ENCODE measurements around the gene RPS6KC1.
A peak's percentile ranks its signal among the peaks of the same experiment; 100 is the strongest.

The RPS6KC1 gene

GRCh38 chr1:213054733-213055591 is 3.9 kb downstream of the RPS6KC1 start:
- Histone ChIP-seq H3K27ac (ENCODE audit: low read length, poor library complexity, severe bottlenecking) (no peak overlapping the region), H3K14ac (ENCODE audit: low read length in 2 of 2) (no peak overlapping the region), H2AFZ (ENCODE audit: low read depth, low read length) (no peak overlapping the region), H3K79me1 (replicated peaks; ENCODE audit: low read length, poor library complexity, severe bottlenecking) (peaks cover 17% of the 10 kb centered on the region), H3K4me2 (ENCODE audit: low read length, poor library complexity, severe bottlenecking) (no peak overlapping the region), H2BK12ac (ENCODE audit: low read length in 2 of 2) (no peak overlapping the region), H2AK5ac (ENCODE audit: low read length, severe bottlenecking) (no peak overlapping the region), H3K27me3 (ENCODE audit: control insufficient read depth in 1 of 2, insufficient read depth in 1 of 2, low read length in 2 of 2) (no peaks in the 10 kb centered on the region), H3K4me1 (ENCODE audit: control insufficient read depth, insufficient read depth, low read depth, low read length) (peaks cover 4% of the 10 kb centered on the region), H3K4ac (ENCODE audit: low read depth in 1 of 2, low read length in 2 of 2) (no peak overlapping the region), H3K9me3 (ENCODE audit: control insufficient read depth, low read length) (no peaks in the 10 kb centered on the region), H2BK120ac (ENCODE audit: low read depth, low read length) (no peak overlapping the region), H3K18ac (ENCODE audit: low read depth in 1 of 2, low read length in 2 of 2) (no peak overlapping the region), H2BK5ac (ENCODE audit: low read depth, low read length, poor library complexity, severe bottlenecking) (no peak overlapping the region), H2BK15ac (ENCODE audit: low read depth, poor library complexity, severe bottlenecking) (no peak overlapping the region), H3K9ac (ENCODE audit: low read length) (no peak overlapping the region), H3K36me3 (ENCODE audit: control insufficient read depth in 1 of 2, insufficient read depth in 2 of 2, low read depth in 1 of 2, low read length in 2 of 2) (no peaks in the 10 kb centered on the region), H4K8ac (ENCODE audit: low read length) (no peak overlapping the region), H4K91ac (ENCODE audit: low read length) (no peak overlapping the region), H3K4me3 (ENCODE audit: insufficient read depth in 1 of 2, low read depth in 1 of 2, low read length in 2 of 2) (no peak overlapping the region), H3K23ac (ENCODE audit: low read length in 2 of 2) (no peak overlapping the region)
- no peak for DNase-seq

- H3K4me2 ChIP-seq (ENCODE audit: low read length, poor library complexity, severe bottlenecking): no peak overlapping the region
- H2BK12ac ChIP-seq (ENCODE audit: low read length in 2 of 2): no peak overlapping the region
- no peak overlapping the region for H3K27ac ChIP-seq (ENCODE audit: low read length, poor library complexity, severe bottlenecking)
- no peak overlapping the region for H3K18ac ChIP-seq (ENCODE audit: low read depth in 1 of 2, low read length in 2 of 2)
- no peaks in the 10 kb centered on the region for H3K9me3 ChIP-seq (ENCODE audit: control insufficient read depth, low read length)
- H3K23ac ChIP-seq (ENCODE audit: low read length in 2 of 2): no peak overlapping the region
- H2AFZ ChIP-seq (ENCODE audit: low read depth, low read length): no peak overlapping the region
- no peak overlapping the region for H2BK15ac ChIP-seq (ENCODE audit: low read depth, poor library complexity, severe bottlenecking)
- 90% methylated on average over 2 of the region's 3 CpGs for WGBS
- no peak overlapping the region for H3K4me3 ChIP-seq (ENCODE audit: insufficient read depth in 1 of 2, low read depth in 1 of 2, low read length in 2 of 2)
- H3K4me1 ChIP-seq (ENCODE audit: control insufficient read depth, insufficient read depth, low read depth, low read length): peaks cover 4% of the 10 kb centered on the region
- H3K79me1 ChIP-seq (replicated peaks; ENCODE audit: low read length, poor library complexity, severe bottlenecking): peaks cover 18% of the 10 kb centered on the region
- no peaks in the 10 kb centered on the region for H3K27me3 ChIP-seq (ENCODE audit: control insufficient read depth in 1 of 2, insufficient read depth in 1 of 2, low read length in 2 of 2)
- H3K14ac ChIP-seq (ENCODE audit: low read length in 2 of 2): no peak overlapping the region
- no peak overlapping the region for H3K4ac ChIP-seq (ENCODE audit: low read depth in 1 of 2, low read length in 2 of 2)
- no peak overlapping the region for H2BK120ac ChIP-seq (ENCODE audit: low read depth, low read length)
- H4K91ac ChIP-seq (ENCODE audit: low read length): no peak overlapping the region
- no peak overlapping the region for H4K8ac ChIP-seq (ENCODE audit: low read length)
- H3K9ac ChIP-seq (ENCODE audit: low read length): no peak overlapping the region
- H3K36me3 ChIP-seq (ENCODE audit: control insufficient read depth in 1 of 2, insufficient read depth in 2 of 2, low read depth in 1 of 2, low read length in 2 of 2): no peaks in the 10 kb centered on the region
- H2BK5ac ChIP-seq (ENCODE audit: low read depth, low read length, poor library complexity, severe bottlenecking): no peak overlapping the region
- no peak for DNase-seq
- H2AK5ac ChIP-seq (ENCODE audit: low read length, severe bottlenecking): no peak overlapping the region
Observed at GRCh38 chr1:213055767-213056166, 4.7 kb downstream of the RPS6KC1 start.

GRCh38 chr1:213057264-213058059 is 6.4 kb downstream of the RPS6KC1 start:
- H3K36me3 ChIP-seq (ENCODE audit: control insufficient read depth in 1 of 2, insufficient read depth in 2 of 2, low read depth in 1 of 2, low read length in 2 of 2): peaks cover 0 to 5% of the 10 kb centered on the region in 2 experiments
- H2BK12ac ChIP-seq (ENCODE audit: low read length in 2 of 2): no peak overlapping the region
- no peaks in the 10 kb centered on the region for H3K9me3 ChIP-seq (ENCODE audit: control insufficient read depth, low read length)
- no peak overlapping the region for H3K23ac ChIP-seq (ENCODE audit: low read length in 2 of 2)
- no peaks in the 10 kb centered on the region for H3K27me3 ChIP-seq (ENCODE audit: control insufficient read depth in 1 of 2, insufficient read depth in 1 of 2, low read length in 2 of 2)
- H4K91ac ChIP-seq (ENCODE audit: low read length): no peak overlapping the region
- H3K27ac ChIP-seq (ENCODE audit: low read length, poor library complexity, severe bottlenecking): no peak overlapping the region
- no peak overlapping the region for H2AFZ ChIP-seq (ENCODE audit: low read depth, low read length)
- no peak overlapping the region for H3K9ac ChIP-seq (ENCODE audit: low read length)
- 78% methylated on average over 3 of the region's 5 CpGs for WGBS
- H3K4me3 ChIP-seq (ENCODE audit: insufficient read depth in 1 of 2, low read depth in 1 of 2, low read length in 2 of 2): no peak overlapping the region
- DNase-seq: no peak
- no peak overlapping the region for H3K4me2 ChIP-seq (ENCODE audit: low read length, poor library complexity, severe bottlenecking)
- H3K4ac ChIP-seq (ENCODE audit: low read depth in 1 of 2, low read length in 2 of 2): no peak overlapping the region
- H3K18ac ChIP-seq (ENCODE audit: low read depth in 1 of 2, low read length in 2 of 2): no peak overlapping the region
- H2BK120ac ChIP-seq (ENCODE audit: low read depth, low read length): no peak overlapping the region
- no peak overlapping the region for H3K14ac ChIP-seq (ENCODE audit: low read length in 2 of 2)
- H3K4me1 ChIP-seq (ENCODE audit: control insufficient read depth, insufficient read depth, low read depth, low read length): peaks cover 2% of the 10 kb centered on the region
- peaks cover 23% of the 10 kb centered on the region for H3K79me1 ChIP-seq (replicated peaks; ENCODE audit: low read length, poor library complexity, severe bottlenecking)
- no peak overlapping the region for H2BK15ac ChIP-seq (ENCODE audit: low read depth, poor library complexity, severe bottlenecking)
- H2AK5ac ChIP-seq (ENCODE audit: low read length, severe bottlenecking): no peak overlapping the region
- H4K8ac ChIP-seq (ENCODE audit: low read length): no peak overlapping the region
- H2BK5ac ChIP-seq (ENCODE audit: low read depth, low read length, poor library complexity, severe bottlenecking): no peak overlapping the region

GRCh38 chr1:213060836-213061235 is 9.8 kb downstream of the RPS6KC1 start:
- no peak overlapping the region for H4K8ac ChIP-seq (ENCODE audit: low read length)
- H3K23ac ChIP-seq (ENCODE audit: low read length in 2 of 2): no peak overlapping the region
- H3K4me1 ChIP-seq (ENCODE audit: control insufficient read depth, insufficient read depth, low read depth, low read length): no peaks in the 10 kb centered on the region
- no peak for DNase-seq
- H3K36me3 ChIP-seq (ENCODE audit: control insufficient read depth in 1 of 2, insufficient read depth in 2 of 2, low read depth in 1 of 2, low read length in 2 of 2): peaks cover 0 to 5% of the 10 kb centered on the region in 2 experiments
- H3K4me3 ChIP-seq (ENCODE audit: insufficient read depth in 1 of 2, low read depth in 1 of 2, low read length in 2 of 2): no peak overlapping the region
- H2BK120ac ChIP-seq (ENCODE audit: low read depth, low read length): peak overlapping the region; percentile 5
- H3K9me3 ChIP-seq (ENCODE audit: control insufficient read depth, low read length): no peaks in the 10 kb centered on the region
- H4K91ac ChIP-seq (ENCODE audit: low read length): no peak overlapping the region
- H3K4me2 ChIP-seq (ENCODE audit: low read length, poor library complexity, severe bottlenecking): no peak overlapping the region
- H2AFZ ChIP-seq (ENCODE audit: low read depth, low read length): no peak overlapping the region
- H3K9ac ChIP-seq (ENCODE audit: low read length): no peak overlapping the region
- no peaks in the 10 kb centered on the region for H3K27me3 ChIP-seq (ENCODE audit: control insufficient read depth in 1 of 2, insufficient read depth in 1 of 2, low read length in 2 of 2)
- no peak overlapping the region for H3K18ac ChIP-seq (ENCODE audit: low read depth in 1 of 2, low read length in 2 of 2)
- no peak overlapping the region for H2BK5ac ChIP-seq (ENCODE audit: low read depth, low read length, poor library complexity, severe bottlenecking)
- H2AK5ac ChIP-seq (ENCODE audit: low read length, severe bottlenecking): no peak overlapping the region
- 100% methylated on average over 1 of the region's 2 CpGs for WGBS
- H2BK15ac ChIP-seq (ENCODE audit: low read depth, poor library complexity, severe bottlenecking): no peak overlapping the region
- H3K4ac ChIP-seq (ENCODE audit: low read depth in 1 of 2, low read length in 2 of 2): no peak overlapping the region
- H3K14ac ChIP-seq (ENCODE audit: low read length in 2 of 2): no peak overlapping the region
- H3K79me1 ChIP-seq (replicated peaks; ENCODE audit: low read length, poor library complexity, severe bottlenecking): peaks cover 23% of the 10 kb centered on the region
- no peak overlapping the region for H3K27ac ChIP-seq (ENCODE audit: low read length, poor library complexity, severe bottlenecking)
- no peak overlapping the region for H2BK12ac ChIP-seq (ENCODE audit: low read length in 2 of 2)
